Stomach (tissue), 4 donors: ENCODE measurements around the gene NPDC1.

ENCODE experiments used
- POLR2A ChIP-seq, 4 donors: fragments of 450-650 bp; IDR thresholded peaks; one replicate each; pipeline ENCODE4 v1.6.1; 2016; ENCODE audit warnings: antibody characterized with exemption in 4 of 4, control low read depth in 2 of 4, mild to moderate bottlenecking in 1 of 4, moderate library complexity in 1 of 4
- POLR2AphosphoS5 ChIP-seq, 3 donors: sonication (generic); formaldehyde crosslinking; IDR thresholded peaks; one replicate each; pipeline ENCODE4 v1.6.1; 2016; ENCODE audit warnings: antibody characterized with exemption in 3 of 3
- TF ChIP-seq, protein P1 (sequence below), 7 experiments: fragments of 450-650 bp in 4 of 7; fragments of 200-600 bp in 3 of 7; sonication (generic) in 3 of 7; IDR thresholded peaks; one replicate each; pipeline ENCODE4 v1.5.1; 2016 to 2019; ENCODE audit warnings: antibody characterized with exemption in 7 of 7, control low read depth in 2 of 7, mild to moderate bottlenecking in 1 of 7

DNA sequence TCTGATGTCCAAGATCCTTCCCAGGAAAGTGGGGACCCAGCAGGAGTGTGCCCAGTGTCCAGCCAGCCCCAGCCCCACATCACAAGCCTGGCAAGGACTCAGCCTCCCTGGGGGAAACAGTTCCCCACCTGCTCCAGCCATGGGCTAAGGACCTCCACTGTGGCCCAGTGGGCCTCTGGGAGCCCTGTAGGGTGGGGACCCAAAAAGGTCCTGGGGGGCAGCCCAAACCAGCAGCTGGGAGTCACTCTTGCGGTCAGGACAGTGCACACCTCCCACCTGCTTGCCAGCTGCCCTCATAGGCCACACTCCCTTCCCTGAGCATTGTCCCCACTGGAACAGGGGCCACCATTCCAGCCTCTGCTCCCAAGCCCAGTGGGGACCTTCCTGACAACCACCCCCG is 19.6 kb downstream of the NPDC1 start:
- TF ChIP-seq, protein P1, sequence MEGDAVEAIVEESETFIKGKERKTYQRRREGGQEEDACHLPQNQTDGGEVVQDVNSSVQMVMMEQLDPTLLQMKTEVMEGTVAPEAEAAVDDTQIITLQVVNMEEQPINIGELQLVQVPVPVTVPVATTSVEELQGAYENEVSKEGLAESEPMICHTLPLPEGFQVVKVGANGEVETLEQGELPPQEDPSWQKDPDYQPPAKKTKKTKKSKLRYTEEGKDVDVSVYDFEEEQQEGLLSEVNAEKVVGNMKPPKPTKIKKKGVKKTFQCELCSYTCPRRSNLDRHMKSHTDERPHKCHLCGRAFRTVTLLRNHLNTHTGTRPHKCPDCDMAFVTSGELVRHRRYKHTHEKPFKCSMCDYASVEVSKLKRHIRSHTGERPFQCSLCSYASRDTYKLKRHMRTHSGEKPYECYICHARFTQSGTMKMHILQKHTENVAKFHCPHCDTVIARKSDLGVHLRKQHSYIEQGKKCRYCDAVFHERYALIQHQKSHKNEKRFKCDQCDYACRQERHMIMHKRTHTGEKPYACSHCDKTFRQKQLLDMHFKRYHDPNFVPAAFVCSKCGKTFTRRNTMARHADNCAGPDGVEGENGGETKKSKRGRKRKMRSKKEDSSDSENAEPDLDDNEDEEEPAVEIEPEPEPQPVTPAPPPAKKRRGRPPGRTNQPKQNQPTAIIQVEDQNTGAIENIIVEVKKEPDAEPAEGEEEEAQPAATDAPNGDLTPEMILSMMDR (IDR thresholded peaks at IDR 0.05) = no peak
- TF ChIP-seq POLR2A (IDR thresholded peaks at IDR 0.05) (no peak), POLR2AphosphoS5 (IDR thresholded peaks at IDR 0.05) (no peak)
